ENCODE measurements around the gene HNRNPM. TPM values are rescaled to one million over a fixed set of nuclear protein-coding genes. Genes with fewer than 3 reads are reported as not detected.

The HNRNPM gene
- total RNA-seq, 5 donors from 2014 or later (not counting 1 experiment from before 2014, with no cell fraction given), result 200 to 272 (median 213) TPM

- H3K9me3 Mint-ChIP-seq, result no peaks in the 10 kb centered on the region
- no peak for ATAC-seq (replicated peaks in 1 of 4)
- 95% methylated on average over 5 of the region's 8 CpGs for WGBS (ENCODE audit: insufficient coverage)
- H3K4me1 Mint-ChIP-seq, result peaks cover 55 to 70% (median 59%) of the 10 kb centered on the region in 3 donors
- no peak overlapping the region for H3K4me3 Mint-ChIP-seq
- no peak overlapping the region for H3K4me3 ChIP-seq (ENCODE audit: control insufficient read depth in 1 of 2, extremely low read depth in 1 of 2, low read length in 1 of 2)
- H3K27me3 Mint-ChIP-seq, result no peaks in the 10 kb centered on the region
- no peak overlapping the region for H3K27ac ChIP-seq (ENCODE audit: low read length)
- H3K27ac Mint-ChIP-seq, result no peak overlapping the region
- peaks cover 0 to 12% of the 10 kb centered on the region in 2 experiments for H3K4me1 ChIP-seq (ENCODE audit: control insufficient read depth in 1 of 2, extremely low read depth in 1 of 2, insufficient read depth in 2 of 2, low read length in 2 of 2)
- H3K27me3 ChIP-seq (replicated peaks in 1 of 2; ENCODE audit: control insufficient read depth in 2 of 2, extremely low read depth in 1 of 2, insufficient read depth in 2 of 2, low read length in 1 of 2), result no peaks in the 10 kb centered on the region
- no peaks in the 10 kb centered on the region for H3K9me3 ChIP-seq
- no peak for DNase-seq
- ChIA-PET CTCF (no interaction called here), POLR2A (no interaction called here)
- H3K36me3 ChIP-seq (ENCODE audit: control insufficient read depth in 2 of 2, extremely low read depth in 1 of 2, insufficient read depth in 1 of 2, low read length in 1 of 2), result peaks cover 19 to 75% of the 10 kb centered on the region in 2 donors
- H3K36me3 Mint-ChIP-seq, result peaks cover 61% of the 10 kb centered on the region
Measured at GRCh38 chr19:8463365-8463764, 18.6 kb downstream of the HNRNPM start.

- Histone ChIP-seq H3K4me1 (ENCODE audit: control insufficient read depth in 1 of 2, extremely low read depth in 1 of 2, insufficient read depth in 2 of 2, low read length in 2 of 2) (peaks cover 0 to 5% of the 10 kb centered on the region in 2 experiments), H3K36me3 (ENCODE audit: control insufficient read depth in 2 of 2, extremely low read depth in 1 of 2, insufficient read depth in 1 of 2, low read length in 1 of 2) (peaks cover 31 to 93% of the 10 kb centered on the region in 2 donors), H3K9me3 (no peaks in the 10 kb centered on the region), H3K27ac (ENCODE audit: low read length) (no peak overlapping the region), H3K27me3 (replicated peaks in 1 of 2; ENCODE audit: control insufficient read depth in 2 of 2, extremely low read depth in 1 of 2, insufficient read depth in 2 of 2, low read length in 1 of 2) (no peaks in the 10 kb centered on the region), H3K4me3 (ENCODE audit: control insufficient read depth in 1 of 2, extremely low read depth in 1 of 2, low read length in 1 of 2) (no peak overlapping the region)
- ATAC-seq (replicated peaks in 1 of 4) (no peak), DNase-seq (no peak)
- WGBS (ENCODE audit: insufficient coverage), result 98% methylated on average over 4 of the region's 4 CpGs
- Mint-ChIP-seq H3K9me3 (no peaks in the 10 kb centered on the region), H3K27me3 (no peaks in the 10 kb centered on the region), H3K4me1 (peaks cover 38 to 52% (median 41%) of the 10 kb centered on the region in 3 donors), H3K4me3 (no peak overlapping the region), H3K27ac (peak overlapping the region in 1 of 2 donors; percentile 24), H3K36me3 (peaks cover 78% of the 10 kb centered on the region)
- ChIA-PET CTCF (no interaction called here), POLR2A (no interaction called here)
Measured at GRCh38 chr19:8466018-8466417, 21.2 kb downstream of the HNRNPM start.

GRCh38 chr19:8468124-8468523 is 23.3 kb downstream of the HNRNPM start:
- no peak for DNase-seq
- ATAC-seq (replicated peaks in 1 of 4), result no peak
- H3K4me1 Mint-ChIP-seq, result peaks cover 25 to 35% (median 27%) of the 10 kb centered on the region in 3 donors
- no peak overlapping the region for H3K27ac Mint-ChIP-seq
- CTCF ChIA-PET, result no interaction called here
- peaks cover 72% of the 10 kb centered on the region for H3K36me3 Mint-ChIP-seq
- H3K27me3 Mint-ChIP-seq, result no peaks in the 10 kb centered on the region
- no peak overlapping the region for H3K4me3 ChIP-seq (ENCODE audit: control insufficient read depth in 1 of 2, extremely low read depth in 1 of 2, low read length in 1 of 2)
- no peaks in the 10 kb centered on the region for H3K4me1 ChIP-seq (ENCODE audit: control insufficient read depth in 1 of 2, extremely low read depth in 1 of 2, insufficient read depth in 2 of 2, low read length in 2 of 2)
- H3K9me3 ChIP-seq, result no peaks in the 10 kb centered on the region
- no peak overlapping the region for H3K4me3 Mint-ChIP-seq
- H3K36me3 ChIP-seq (ENCODE audit: control insufficient read depth in 2 of 2, extremely low read depth in 1 of 2, insufficient read depth in 1 of 2, low read length in 1 of 2), result peaks cover 29 to 97% of the 10 kb centered on the region in 2 donors
- 86% methylated on average over 1 of the region's 3 CpGs for WGBS (ENCODE audit: insufficient coverage)
- POLR2A ChIA-PET, result no interaction called here
- H3K9me3 Mint-ChIP-seq, result no peaks in the 10 kb centered on the region
- no peaks in the 10 kb centered on the region for H3K27me3 ChIP-seq (replicated peaks in 1 of 2; ENCODE audit: control insufficient read depth in 2 of 2, extremely low read depth in 1 of 2, insufficient read depth in 2 of 2, low read length in 1 of 2)
- no peak overlapping the region for H3K27ac ChIP-seq (ENCODE audit: low read length)

- Histone ChIP-seq H3K4me1 (ENCODE audit: control insufficient read depth in 1 of 2, extremely low read depth in 1 of 2, insufficient read depth in 2 of 2, low read length in 2 of 2) (no peaks in the 10 kb centered on the region), H3K4me3 (ENCODE audit: control insufficient read depth in 1 of 2, extremely low read depth in 1 of 2, low read length in 1 of 2) (no peak overlapping the region), H3K27me3 (replicated peaks in 1 of 2; ENCODE audit: control insufficient read depth in 2 of 2, extremely low read depth in 1 of 2, insufficient read depth in 2 of 2, low read length in 1 of 2) (no peaks in the 10 kb centered on the region), H3K9me3 (no peaks in the 10 kb centered on the region), H3K36me3 (ENCODE audit: control insufficient read depth in 2 of 2, extremely low read depth in 1 of 2, insufficient read depth in 1 of 2, low read length in 1 of 2) (peaks cover 26 to 95% of the 10 kb centered on the region in 2 donors), H3K27ac (ENCODE audit: low read length) (no peak overlapping the region)
- ATAC-seq (replicated peaks in 1 of 4) (no peak), DNase-seq (no peak)
- Mint-ChIP-seq H3K4me1 (peaks cover 27 to 38% (median 28%) of the 10 kb centered on the region in 3 donors), H3K27ac (peak overlapping the region; percentile 36 to 65), H3K27me3 (no peaks in the 10 kb centered on the region), H3K9me3 (no peaks in the 10 kb centered on the region), H3K36me3 (peaks cover 71% of the 10 kb centered on the region), H3K4me3 (no peak overlapping the region)
- ChIA-PET POLR2A (no interaction called here), CTCF (no interaction called here)
- 78% methylated on average over 3 of the region's 8 CpGs for WGBS (ENCODE audit: insufficient coverage)
Measured at GRCh38 chr19:8468761-8469373, 24.1 kb downstream of the HNRNPM start.

GRCh38 chr19:8469613-8470368 is 25.0 kb downstream of the HNRNPM start:
- DNase-seq (no peak), ATAC-seq (replicated peaks in 1 of 4) (peak in 1 of 4 experiments; percentile 15)
- H3K36me3 Mint-ChIP-seq, result peaks cover 71% of the 10 kb centered on the region
- H3K27ac Mint-ChIP-seq, result peak overlapping the region in 1 of 2 donors; percentile 36
- H3K27ac ChIP-seq (ENCODE audit: low read length), result no peak overlapping the region
- H3K27me3 ChIP-seq (replicated peaks in 1 of 2; ENCODE audit: control insufficient read depth in 2 of 2, extremely low read depth in 1 of 2, insufficient read depth in 2 of 2, low read length in 1 of 2), result no peaks in the 10 kb centered on the region
- H3K4me3 Mint-ChIP-seq, result no peak overlapping the region
- WGBS (ENCODE audit: insufficient coverage), result 96% methylated on average over 8 of the region's 13 CpGs
- H3K36me3 ChIP-seq (ENCODE audit: control insufficient read depth in 2 of 2, extremely low read depth in 1 of 2, insufficient read depth in 1 of 2, low read length in 1 of 2), result peaks cover 23 to 95% of the 10 kb centered on the region in 2 donors
- peaks cover 32 to 37% (median 33%) of the 10 kb centered on the region in 3 donors for H3K4me1 Mint-ChIP-seq
- H3K4me1 ChIP-seq (ENCODE audit: control insufficient read depth in 1 of 2, extremely low read depth in 1 of 2, insufficient read depth in 2 of 2, low read length in 2 of 2), result no peaks in the 10 kb centered on the region
- H3K9me3 ChIP-seq, result no peaks in the 10 kb centered on the region
- ChIA-PET POLR2A (interaction anchor here in 1 of 2 donors (1.4 kb wide), 1 partner anchor 8 kb away, joined by 3 read pairs; no protein-coding TSS in a partner anchor), CTCF (no interaction called here)
- H3K9me3 Mint-ChIP-seq, result no peaks in the 10 kb centered on the region
- no peaks in the 10 kb centered on the region for H3K27me3 Mint-ChIP-seq
- H3K4me3 ChIP-seq (ENCODE audit: control insufficient read depth in 1 of 2, extremely low read depth in 1 of 2, low read length in 1 of 2), result no peak overlapping the region

GRCh38 chr19:8473648-8474476 is 29.1 kb downstream of the HNRNPM start:
- Histone ChIP-seq H3K4me1 (ENCODE audit: control insufficient read depth in 1 of 2, extremely low read depth in 1 of 2, insufficient read depth in 2 of 2, low read length in 2 of 2) (peaks cover 14 to 27% of the 10 kb centered on the region in 2 experiments), H3K27me3 (replicated peaks in 1 of 2; ENCODE audit: control insufficient read depth in 2 of 2, extremely low read depth in 1 of 2, insufficient read depth in 2 of 2, low read length in 1 of 2) (no peaks in the 10 kb centered on the region), H3K9me3 (no peaks in the 10 kb centered on the region), H3K27ac (ENCODE audit: low read length) (no peak overlapping the region), H3K36me3 (ENCODE audit: control insufficient read depth in 2 of 2, extremely low read depth in 1 of 2, insufficient read depth in 1 of 2, low read length in 1 of 2) (peaks cover 17 to 89% of the 10 kb centered on the region in 2 donors), H3K4me3 (ENCODE audit: control insufficient read depth in 1 of 2, extremely low read depth in 1 of 2, low read length in 1 of 2) (no peak overlapping the region)
- DNase-seq (no peak), ATAC-seq (replicated peaks in 1 of 4) (no peak)
- WGBS (ENCODE audit: insufficient coverage), result 20% methylated on average over 2 of the region's 6 CpGs
- Mint-ChIP-seq H3K27ac (peak overlapping the region; percentile 75 to 84), H3K27me3 (no peaks in the 10 kb centered on the region), H3K4me1 (peaks cover 47 to 53% (median 53%) of the 10 kb centered on the region in 3 donors), H3K9me3 (no peaks in the 10 kb centered on the region), H3K36me3 (peaks cover 53% of the 10 kb centered on the region), H3K4me3 (no peak overlapping the region)
- POLR2A ChIA-PET, result interaction anchor here in 1 of 2 donors (0.6 kb wide), 1 partner anchor 244 kb away, joined by 4 read pairs; no protein-coding TSS in a partner anchor
- CTCF ChIA-PET, result interaction anchor here in 1 of 2 donors (0.7 kb wide), 1 partner anchor 127 kb away, joined by 3 read pairs; no protein-coding TSS in a partner anchor
